ENCODE data around the gene GOLM1. TPM values are rescaled to one million over a fixed set of nuclear protein-coding genes. Genes with fewer than 3 reads are reported as not detected.

The GOLM1 gene
- total RNA-seq, 2 experiments from 2014 or later, result 0.22 TPM; not detected in 1

DNA sequence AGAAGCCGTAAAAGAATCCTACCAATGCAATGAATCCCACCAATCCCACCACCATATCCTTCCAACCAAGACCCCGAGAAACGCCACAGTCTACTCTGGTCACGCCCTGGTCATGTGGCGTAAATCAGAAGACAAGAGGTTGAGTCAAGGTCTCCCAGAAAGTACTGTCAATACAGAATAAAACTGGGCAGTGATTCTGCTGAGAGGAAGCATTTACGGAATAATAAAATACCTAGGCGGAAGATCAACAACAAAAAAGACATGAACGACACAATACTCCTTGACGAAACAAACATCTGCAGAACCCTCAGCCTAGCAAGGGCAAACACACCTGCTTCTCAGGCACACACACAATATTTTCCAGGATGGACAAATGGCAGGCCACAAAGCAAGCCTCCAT lies 62.8 kb downstream of the GOLM1 start:
- Histone ChIP-seq H3K9me3 (ENCODE audit: control insufficient read depth in 1 of 2, insufficient read depth in 1 of 2, low read length in 2 of 2) (peaks cover 0 to 10% of the 10 kb centered on the region in 2 experiments), H3K4me1 (ENCODE audit: insufficient read depth, low read length) (no peaks in the 10 kb centered on the region), H3K36me3 (ENCODE audit: insufficient read depth, low read length) (no peaks in the 10 kb centered on the region), H3K27me3 (ENCODE audit: control insufficient read depth in 1 of 2, insufficient read depth in 2 of 2, low read length in 2 of 2) (no peaks in the 10 kb centered on the region), H3K27ac (ENCODE audit: low read depth in 1 of 2, low read length in 2 of 2) (no peak overlapping the region), H3K4me3 (ENCODE audit: low read length) (no peak overlapping the region)
- ChIA-PET CTCF (no interaction called here), POLR2A (no interaction called here)
- intact Hi-C loops (cut with DNase I, micrococcal nuclease), result no loop called here
- TF ChIP-seq, protein P1, sequence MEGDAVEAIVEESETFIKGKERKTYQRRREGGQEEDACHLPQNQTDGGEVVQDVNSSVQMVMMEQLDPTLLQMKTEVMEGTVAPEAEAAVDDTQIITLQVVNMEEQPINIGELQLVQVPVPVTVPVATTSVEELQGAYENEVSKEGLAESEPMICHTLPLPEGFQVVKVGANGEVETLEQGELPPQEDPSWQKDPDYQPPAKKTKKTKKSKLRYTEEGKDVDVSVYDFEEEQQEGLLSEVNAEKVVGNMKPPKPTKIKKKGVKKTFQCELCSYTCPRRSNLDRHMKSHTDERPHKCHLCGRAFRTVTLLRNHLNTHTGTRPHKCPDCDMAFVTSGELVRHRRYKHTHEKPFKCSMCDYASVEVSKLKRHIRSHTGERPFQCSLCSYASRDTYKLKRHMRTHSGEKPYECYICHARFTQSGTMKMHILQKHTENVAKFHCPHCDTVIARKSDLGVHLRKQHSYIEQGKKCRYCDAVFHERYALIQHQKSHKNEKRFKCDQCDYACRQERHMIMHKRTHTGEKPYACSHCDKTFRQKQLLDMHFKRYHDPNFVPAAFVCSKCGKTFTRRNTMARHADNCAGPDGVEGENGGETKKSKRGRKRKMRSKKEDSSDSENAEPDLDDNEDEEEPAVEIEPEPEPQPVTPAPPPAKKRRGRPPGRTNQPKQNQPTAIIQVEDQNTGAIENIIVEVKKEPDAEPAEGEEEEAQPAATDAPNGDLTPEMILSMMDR (IDR thresholded peaks at IDR 0.05), result no peak
- no peak overlapping the region for H3K4me3 Mint-ChIP-seq
- DNase-seq (no peak), ATAC-seq (ENCODE audit: poor library complexity) (no peak)
- no peaks in the 10 kb centered on the region for H3K9me3 Mint-ChIP-seq
- H3K27me3 Mint-ChIP-seq, result no peaks in the 10 kb centered on the region
- H3K36me3 Mint-ChIP-seq (ENCODE audit: low read depth), result no peaks in the 10 kb centered on the region
- H3K27ac Mint-ChIP-seq, result no peak overlapping the region
- H3K4me1 Mint-ChIP-seq (ENCODE audit: low read depth), result no peaks in the 10 kb centered on the region

- H3K27me3 Mint-ChIP-seq, result no peaks in the 10 kb centered on the region
- peaks cover 0 to 10% of the 10 kb centered on the region in 2 experiments for H3K9me3 ChIP-seq (ENCODE audit: control insufficient read depth in 1 of 2, insufficient read depth in 1 of 2, low read length in 2 of 2)
- H3K27ac Mint-ChIP-seq, result no peak overlapping the region
- H3K27ac ChIP-seq (ENCODE audit: low read depth in 1 of 2, low read length in 2 of 2), result no peak overlapping the region
- intact Hi-C loops (cut with DNase I, micrococcal nuclease), result no loop called here
- no peaks in the 10 kb centered on the region for H3K4me1 Mint-ChIP-seq (ENCODE audit: low read depth)
- no peak for ATAC-seq (ENCODE audit: poor library complexity)
- TF ChIP-seq, protein P1 (IDR thresholded peaks at IDR 0.05), result no peak
- no peaks in the 10 kb centered on the region for H3K27me3 ChIP-seq (ENCODE audit: control insufficient read depth in 1 of 2, insufficient read depth in 2 of 2, low read length in 2 of 2)
- H3K36me3 ChIP-seq (ENCODE audit: insufficient read depth, low read length), result no peaks in the 10 kb centered on the region
- no peak overlapping the region for H3K4me3 Mint-ChIP-seq
- H3K4me3 ChIP-seq (ENCODE audit: low read length), result no peak overlapping the region
- POLR2A ChIA-PET, result no interaction called here
- no peaks in the 10 kb centered on the region for H3K36me3 Mint-ChIP-seq (ENCODE audit: low read depth)
- no peaks in the 10 kb centered on the region for H3K9me3 Mint-ChIP-seq
- DNase-seq, result no peak
- CTCF ChIA-PET, result no interaction called here
- no peaks in the 10 kb centered on the region for H3K4me1 ChIP-seq (ENCODE audit: insufficient read depth, low read length)
Observed at GRCh38 chr9:86035827-86036440, 63.4 kb downstream of the GOLM1 start.

DNA sequence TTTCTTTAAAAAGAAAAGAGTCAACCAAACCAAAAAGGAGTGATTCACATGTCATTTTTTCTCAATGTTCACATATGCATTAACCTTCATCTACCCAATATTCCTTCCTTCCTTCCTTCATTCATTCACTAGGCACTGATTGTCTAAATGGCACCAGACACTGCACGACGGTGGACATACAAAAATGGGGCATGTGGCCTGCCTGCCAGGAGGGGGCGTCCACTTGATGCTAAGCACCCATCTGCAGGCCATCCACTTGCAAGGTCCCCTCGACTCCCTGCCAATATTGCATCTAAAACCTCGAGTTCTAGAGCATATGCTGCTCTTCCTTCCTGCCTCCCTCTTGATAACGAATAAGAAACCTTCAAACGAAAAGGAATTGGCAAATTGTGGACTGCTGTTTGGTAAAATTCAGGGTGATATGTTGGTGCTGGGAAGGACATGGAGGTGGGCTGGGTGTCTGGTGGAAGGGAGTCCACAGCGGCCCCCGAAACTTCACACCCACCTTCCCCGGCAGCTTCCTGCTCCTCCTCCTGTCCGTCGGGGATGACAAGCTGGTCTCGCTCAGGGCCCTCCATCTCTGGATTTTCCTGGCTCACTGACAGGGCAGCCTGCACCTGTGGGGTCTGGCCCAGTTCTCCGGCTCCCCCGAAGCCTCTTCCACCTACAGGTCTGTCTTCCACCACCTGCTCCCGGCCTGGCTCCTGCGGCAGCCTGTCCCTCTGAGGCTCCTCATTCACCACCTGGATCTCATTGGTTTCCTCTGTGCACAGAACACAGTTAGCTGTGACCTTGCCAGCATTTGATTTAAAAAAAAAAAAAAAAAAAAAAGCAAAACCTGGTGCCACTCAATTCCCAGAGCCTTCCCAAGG lies 64.3 kb downstream of the GOLM1 start:
- peak in 2 of 14 experiments; percentile 6 to 24 for DNase-seq
- ChIA-PET CTCF (no interaction called here), POLR2A (no interaction called here)
- intact Hi-C loops (cut with DNase I, micrococcal nuclease), result no loop called here
- Histone ChIP-seq H3K9me3 (ENCODE audit: control insufficient read depth in 1 of 2, insufficient read depth in 1 of 2, low read length in 2 of 2) (peaks cover 0 to 10% of the 10 kb centered on the region in 2 experiments), H3K36me3 (ENCODE audit: insufficient read depth, low read length) (no peaks in the 10 kb centered on the region), H3K27ac (ENCODE audit: low read depth in 1 of 2, low read length in 2 of 2) (no peak overlapping the region), H3K27me3 (ENCODE audit: control insufficient read depth in 1 of 2, insufficient read depth in 2 of 2, low read length in 2 of 2) (no peaks in the 10 kb centered on the region), H3K4me1 (ENCODE audit: insufficient read depth, low read length) (no peaks in the 10 kb centered on the region), H3K4me3 (ENCODE audit: low read length) (no peak overlapping the region)
- Mint-ChIP-seq H3K36me3 (ENCODE audit: low read depth) (no peaks in the 10 kb centered on the region), H3K4me1 (ENCODE audit: low read depth) (no peaks in the 10 kb centered on the region), H3K27me3 (no peaks in the 10 kb centered on the region), H3K9me3 (no peaks in the 10 kb centered on the region), H3K27ac (no peak overlapping the region), H3K4me3 (no peak overlapping the region)
- TF ChIP-seq, protein P1 (IDR thresholded peaks at IDR 0.05), result no peak
- ATAC-seq (ENCODE audit: poor library complexity), result no peak
